Small intestine (tissue), 7 donors: Measurements from ENCODE around the gene BAIAP2. TPM values are rescaled to one million over a fixed set of nuclear protein-coding genes. Genes with fewer than 3 reads are reported as not detected.

ENCODE experiments used
- DNase-seq, 2 donors: peaks; one replicate each; pipeline versions ENCODE4 v3.0.0 to v3.0.0-alpha.2; 2013
- FAIRE-seq: peaks from 2 replicates; lab custom pipeline; 2012; peaks lifted over from hg19 to GRCh38; lab: Jason Lieb, UNC
- H3K27ac ChIP-seq, 3 donors: one replicate each; pipeline ENCODE4 v1.5.1; 2013; ENCODE audit warnings: low read length in 2 of 3, mild to moderate bottlenecking in 2 of 3, control low read depth in 1 of 3, inconsistent platforms in 1 of 3, low read depth in 1 of 3, moderate library complexity in 1 of 3
- H3K27me3 ChIP-seq, 3 donors: one replicate each; pipeline ENCODE4 v1.6.1; 2013; ENCODE audit warnings: low read length in 3 of 3, inconsistent platforms in 1 of 3; ENCODE audit not compliant: control insufficient read depth in 3 of 3, insufficient read depth in 3 of 3
- H3K36me3 ChIP-seq, 3 donors: one replicate each; pipeline ENCODE4 v1.6.1; 2013; ENCODE audit warnings: low read length in 3 of 3, inconsistent platforms in 1 of 3, low read depth in 1 of 3, mild to moderate bottlenecking in 1 of 3, moderate library complexity in 1 of 3; ENCODE audit not compliant: control insufficient read depth in 3 of 3, insufficient read depth in 2 of 3
- H3K4me1 ChIP-seq, 3 donors: one replicate each; pipeline ENCODE4 v1.6.1; 2013; ENCODE audit warnings: low read length in 2 of 3, inconsistent platforms in 1 of 3, low read depth in 1 of 3, mild to moderate bottlenecking in 1 of 3, moderate library complexity in 1 of 3; ENCODE audit not compliant: control insufficient read depth in 3 of 3, insufficient read depth in 2 of 3
- H3K4me3 ChIP-seq, 3 donors: one replicate each; pipeline ENCODE4 v1.5.1; 2013; ENCODE audit warnings: low read length in 3 of 3, control low read depth in 1 of 3, inconsistent platforms in 1 of 3, low read depth in 1 of 3, mild to moderate bottlenecking in 1 of 3, moderate library complexity in 1 of 3
- H3K9me3 ChIP-seq, 2 donors: one replicate each; pipeline ENCODE4 v1.6.1; 2013; ENCODE audit warnings: low read depth in 1 of 2, low read length in 1 of 2; ENCODE audit not compliant: control insufficient read depth in 2 of 2, insufficient read depth in 1 of 2
- WGBS, 3 donors: extraction: QIAGEN DNeasy Blood & Tissue Kit; methylation state at CpG; one replicate each; pipeline ENCODE4 v1.1.7; 2013; 5-methylcytosine and 5-hydroxymethylcytosine counted together
- polyA plus RNA-seq, 4 donors: library from polyadenylated mRNA; stranded (reverse) in 3 of 4; unstranded in 1 of 4; fragments of 200-250 nt in 3 of 4; fragments of 120-200 nt in 1 of 4; gene quantifications; one replicate each; pipeline versions ENCODE4 v1.2.1 to v1.2.3, GENCODE V29; 2013
- donor health status: healthy with polysubstance abuse.
- donor health status: control.
- donor health status: control.
- donor health status: Bipolar disorder and iron deficiency.
- donor health status: healthy.

BAIAP2 gene
- polyA plus RNA-seq, 4 donors = 1.8 to 14.5 (median 7.5) TPM

DNA sequence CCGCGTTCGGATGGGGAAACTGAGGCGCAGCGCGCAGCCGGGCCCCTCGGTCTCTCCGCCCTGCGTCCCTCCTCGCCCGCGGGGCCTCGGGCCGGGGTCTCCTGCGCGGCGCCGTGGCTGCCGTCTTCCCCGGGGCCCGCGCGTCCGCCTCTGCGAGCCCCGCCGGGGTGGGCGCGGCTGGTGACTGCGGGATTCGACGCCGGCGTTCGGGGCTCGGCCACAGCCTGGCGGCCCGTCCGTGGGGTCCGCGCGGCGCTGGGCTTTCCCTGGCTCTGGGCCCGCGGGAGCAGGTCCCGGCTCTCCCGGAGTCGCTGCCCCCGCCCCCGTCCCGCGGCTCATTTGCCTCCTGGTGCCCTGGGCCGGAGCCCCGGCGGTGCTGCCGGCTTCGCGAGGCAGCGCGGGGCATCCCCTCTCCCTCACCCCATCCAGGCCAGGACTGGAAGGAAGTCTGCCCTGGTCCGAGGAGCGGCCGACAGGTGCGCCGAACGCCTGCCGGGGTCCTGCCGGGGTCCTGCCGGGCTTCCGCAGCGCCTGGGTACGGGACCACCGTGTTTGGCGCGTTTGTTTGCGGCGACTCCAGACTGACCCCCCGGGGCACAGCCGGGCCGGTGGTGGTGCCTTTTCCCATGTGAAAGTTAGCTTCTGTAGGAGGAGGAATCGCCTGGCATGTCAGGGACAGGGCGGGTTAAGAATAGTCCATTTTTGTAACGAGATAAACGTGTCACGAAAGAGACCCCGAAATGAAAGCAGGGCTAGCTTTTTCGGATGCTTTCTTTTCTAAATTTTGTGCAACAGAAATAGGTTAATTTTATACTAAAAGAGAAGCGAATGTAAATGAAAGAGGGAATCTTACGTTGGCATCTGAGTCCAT lies 42.6 kb upstream of the BAIAP2 start:
- H3K36me3 ChIP-seq = peaks cover 5 to 37% (median 11%) of the 10 kb centered on the region in 3 donors
- DNase-seq (peak in 1 of 2 donors; percentile 52), FAIRE-seq (no peak)
- no peaks in the 10 kb centered on the region for H3K9me3 ChIP-seq
- peaks cover 0 to 19% (median 0%) of the 10 kb centered on the region in 3 donors for H3K4me1 ChIP-seq
- H3K27ac ChIP-seq = no peak overlapping the region
- H3K4me3 ChIP-seq = peak overlapping the region; percentile 56 to 99 (median 94)
- peaks cover 0 to 8% (median 1%) of the 10 kb centered on the region in 3 donors for H3K27me3 ChIP-seq
- WGBS, 3 donors = 2 to 3% (median 3%) methylated on average over 50 to 90 of the region's 90 CpGs

DNA sequence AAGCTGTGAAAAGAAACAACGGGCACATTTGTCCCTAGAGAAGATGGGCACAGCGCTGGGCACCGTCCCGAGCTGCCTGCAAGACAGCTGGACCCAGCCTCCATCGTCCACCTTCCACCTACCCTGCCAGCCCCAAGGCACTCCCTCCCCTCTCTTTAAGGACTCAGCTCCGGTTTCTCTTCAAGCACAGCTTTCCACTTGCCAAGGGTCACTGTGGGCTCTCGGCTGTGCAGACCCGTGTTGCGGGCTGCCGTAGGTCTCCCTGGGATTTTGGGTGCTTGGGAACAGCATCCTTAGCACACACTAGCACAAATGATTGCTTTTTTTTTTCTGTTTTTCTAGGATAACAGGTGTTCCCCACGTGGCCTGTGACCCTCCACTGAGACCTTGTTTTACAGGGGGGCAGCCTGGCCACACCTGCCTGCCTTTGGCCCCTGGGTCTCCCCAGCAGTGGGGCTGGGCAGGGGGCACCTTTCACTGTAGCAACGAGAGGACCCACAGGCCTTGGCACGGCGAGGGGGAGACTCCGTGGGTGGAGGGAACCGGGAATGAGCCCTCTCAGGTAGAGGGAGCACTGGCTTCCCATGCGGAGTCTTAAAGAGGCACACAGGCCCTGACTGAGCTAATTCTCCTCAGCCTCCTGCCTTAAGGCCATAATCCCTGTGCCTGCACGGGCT lies 41.9 kb upstream of the BAIAP2 start:
- Histone ChIP-seq H3K4me3 (peak overlapping the region in 2 of 3 donors; percentile 56 to 99), H3K4me1 (peaks cover 0 to 19% (median 0%) of the 10 kb centered on the region in 3 donors), H3K27ac (no peak overlapping the region), H3K36me3 (peaks cover 10 to 44% (median 15%) of the 10 kb centered on the region in 3 donors), H3K9me3 (no peaks in the 10 kb centered on the region), H3K27me3 (peaks cover 0 to 2% (median 1%) of the 10 kb centered on the region in 3 donors)
- DNase-seq (peak in 1 of 2 donors; percentile 32), FAIRE-seq (no peak)
- WGBS, 3 donors = 30 to 59% (median 47%) methylated on average over 18 of the region's 18 CpGs

GRCh38 chr17:80995131-80995530 lies 39.8 kb upstream of the BAIAP2 start:
- H3K27ac ChIP-seq = no peak overlapping the region
- H3K4me1 ChIP-seq = peaks cover 0 to 10% (median 0%) of the 10 kb centered on the region in 3 donors
- FAIRE-seq (no peak), DNase-seq (no peak)
- H3K36me3 ChIP-seq = peaks cover 13 to 65% (median 18%) of the 10 kb centered on the region in 3 donors
- WGBS, 3 donors = 83 to 93% (median 92%) methylated on average over 13 of the region's 13 CpGs
- H3K9me3 ChIP-seq = no peaks in the 10 kb centered on the region
- no peak overlapping the region for H3K4me3 ChIP-seq
- H3K27me3 ChIP-seq = no peaks in the 10 kb centered on the region

DNA sequence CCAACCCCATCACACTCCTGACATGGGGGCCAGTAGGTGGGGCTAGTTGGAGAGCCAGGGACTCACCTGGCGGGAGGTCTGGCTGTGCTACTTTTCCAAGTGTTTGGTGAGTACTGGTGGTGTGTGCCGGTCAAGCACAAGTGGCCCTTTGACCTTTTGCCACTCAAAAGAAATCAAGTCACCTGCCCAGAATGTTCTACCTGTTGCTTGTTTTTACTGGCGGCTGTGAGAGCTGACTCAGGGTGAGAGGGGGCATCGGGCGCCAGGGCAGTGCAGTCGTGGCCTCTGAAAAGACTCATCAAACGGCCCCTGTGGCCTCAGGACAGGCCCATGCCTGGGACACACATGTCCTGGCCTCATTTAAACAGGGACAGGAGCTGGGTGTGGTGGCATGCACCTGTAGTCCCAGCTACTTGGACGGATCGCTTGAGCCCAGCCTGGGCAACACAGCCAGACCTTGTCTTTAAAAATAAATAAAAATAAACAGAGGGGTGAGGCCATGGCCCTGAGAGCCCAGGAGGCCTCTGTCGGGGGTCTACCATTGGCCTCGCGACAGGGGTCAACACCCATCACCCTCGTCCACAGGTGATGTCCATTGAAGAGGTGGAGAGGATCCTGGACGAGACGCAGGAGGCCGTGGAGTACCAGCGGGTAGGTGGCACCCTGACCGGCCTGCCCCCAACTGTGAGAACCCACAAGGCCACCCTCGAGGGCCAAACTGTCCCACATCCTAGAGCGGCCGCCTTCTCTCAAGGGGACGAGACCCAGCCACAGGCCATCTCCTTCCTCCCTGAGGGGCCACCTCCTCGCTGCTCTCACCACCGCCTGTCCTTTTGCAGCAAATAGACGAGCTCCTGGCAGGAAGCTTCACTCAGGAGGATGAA lies 38.3 kb upstream of the BAIAP2 start:
- DNase-seq (no peak), FAIRE-seq (no peak)
- H3K27me3 ChIP-seq = no peaks in the 10 kb centered on the region
- no peaks in the 10 kb centered on the region for H3K9me3 ChIP-seq
- H3K4me1 ChIP-seq = peaks cover 0 to 10% (median 0%) of the 10 kb centered on the region in 3 donors
- H3K27ac ChIP-seq = no peak overlapping the region
- WGBS, 3 donors = 93 to 95% (median 94%) methylated on average over 24 to 25 of the region's 25 CpGs
- no peak overlapping the region for H3K4me3 ChIP-seq
- peaks cover 13 to 76% (median 18%) of the 10 kb centered on the region in 3 donors for H3K36me3 ChIP-seq

DNA sequence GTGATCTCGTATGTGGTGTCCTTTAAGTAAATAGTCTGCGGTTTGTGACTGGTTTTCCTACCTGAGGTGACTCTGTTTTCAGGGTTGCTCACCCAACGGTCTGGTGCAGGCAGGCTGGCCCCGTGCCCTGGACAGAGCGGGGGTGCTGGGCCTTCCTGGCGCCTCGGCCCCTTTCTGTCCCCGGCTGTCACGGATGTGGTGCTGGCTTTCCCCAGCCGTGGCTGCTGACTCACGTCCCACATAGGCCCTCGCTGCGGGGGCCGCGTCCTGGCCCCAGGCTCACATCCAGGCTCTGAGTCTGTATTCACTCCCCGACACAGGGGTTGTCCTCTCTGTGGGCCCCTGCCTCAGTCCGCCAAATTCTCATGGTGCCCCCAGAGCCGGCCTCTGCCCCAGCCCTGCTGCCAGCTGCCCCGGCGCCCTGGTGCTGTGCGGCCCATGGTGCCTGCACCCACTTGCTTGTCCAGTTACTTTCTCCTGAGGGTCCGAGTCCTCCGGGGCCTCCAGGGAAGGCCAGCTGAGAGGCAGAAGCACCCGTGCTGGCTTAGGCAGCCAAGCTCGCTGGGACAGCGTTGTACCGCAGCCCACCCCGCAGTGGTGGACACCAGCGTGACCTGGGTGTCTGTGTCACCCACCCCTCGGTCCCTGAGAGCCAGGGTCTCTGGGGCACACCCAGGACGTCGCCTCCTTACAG lies 37.4 kb upstream of the BAIAP2 start:
- 91 to 94% (median 92%) methylated on average over 32 of the region's 32 CpGs for WGBS, 3 donors
- Histone ChIP-seq H3K4me3 (no peak overlapping the region), H3K27me3 (no peaks in the 10 kb centered on the region), H3K9me3 (no peaks in the 10 kb centered on the region), H3K4me1 (peaks cover 0 to 17% (median 4%) of the 10 kb centered on the region in 3 donors), H3K36me3 (peaks cover 13 to 76% (median 18%) of the 10 kb centered on the region in 3 donors), H3K27ac (no peak overlapping the region)
- FAIRE-seq (no peak), DNase-seq (no peak)

GRCh38 chr17:80998118-80998747 lies 36.7 kb upstream of the BAIAP2 start:
- 96 to 97% (median 96%) methylated on average over 19 of the region's 19 CpGs for WGBS, 3 donors
- DNase-seq (no peak), FAIRE-seq (no peak)
- H3K9me3 ChIP-seq = no peaks in the 10 kb centered on the region
- H3K4me3 ChIP-seq = no peak overlapping the region
- no peaks in the 10 kb centered on the region for H3K27me3 ChIP-seq
- peaks cover 13 to 74% (median 18%) of the 10 kb centered on the region in 3 donors for H3K36me3 ChIP-seq
- H3K27ac ChIP-seq = no peak overlapping the region
- peaks cover 0 to 12% (median 4%) of the 10 kb centered on the region in 3 donors for H3K4me1 ChIP-seq

DNA sequence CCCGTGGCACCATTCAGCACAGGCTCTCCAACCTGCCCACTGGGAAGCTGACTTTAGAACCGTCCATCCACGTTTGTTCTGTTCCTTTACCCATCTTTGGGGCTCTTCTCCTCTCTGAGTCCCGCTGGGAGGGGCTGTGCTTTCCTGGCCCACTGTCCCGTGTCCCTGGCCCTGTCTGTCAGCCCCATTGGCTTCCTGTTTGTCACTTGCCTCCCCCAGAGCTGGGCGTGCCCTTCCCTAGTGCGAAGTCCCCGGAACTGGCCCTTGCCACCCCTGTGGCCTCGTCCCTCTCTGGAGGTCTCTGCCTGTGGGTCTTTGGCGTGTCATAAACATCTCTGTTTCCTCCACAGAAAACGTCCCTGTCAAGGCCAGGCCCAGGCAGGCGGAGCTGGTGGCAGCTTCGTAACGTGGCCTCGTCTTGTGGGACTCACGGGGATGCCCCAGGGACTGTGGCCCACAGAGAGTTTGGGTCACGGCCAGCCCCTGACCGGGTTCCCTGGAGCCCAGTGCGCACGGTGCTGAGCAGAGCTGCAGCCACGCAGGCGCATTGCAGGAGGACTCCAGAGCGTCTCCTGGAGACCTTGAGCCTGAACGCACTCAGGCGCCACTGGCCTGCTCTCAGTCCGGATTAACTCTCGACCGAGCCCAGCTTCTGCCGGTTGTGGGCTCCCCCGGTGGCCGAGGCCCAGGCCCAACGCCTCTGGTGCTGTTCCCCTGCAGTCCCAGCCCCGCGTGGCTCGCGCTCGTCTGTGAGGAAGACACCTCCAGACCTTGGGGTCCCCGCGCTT lies 36.0 kb upstream of the BAIAP2 start:
- DNase-seq = no peak
- 86 to 89% (median 88%) methylated on average over 32 to 39 of the region's 39 CpGs for WGBS, 3 donors
- H3K4me3 ChIP-seq = no peak overlapping the region
- H3K9me3 ChIP-seq = no peaks in the 10 kb centered on the region
- no peak for FAIRE-seq
- H3K36me3 ChIP-seq = peaks cover 13 to 69% (median 18%) of the 10 kb centered on the region in 3 donors
- no peak overlapping the region for H3K27ac ChIP-seq
- H3K27me3 ChIP-seq = peaks cover 2 to 5% (median 4%) of the 10 kb centered on the region in 3 donors
- H3K4me1 ChIP-seq = peaks cover 0 to 11% (median 4%) of the 10 kb centered on the region in 3 donors
